A549 (cell line): ENCODE data around the gene KCNF1.

Experiments
- BHLHE40 ChIP-seq: IDR thresholded peaks from 2 replicates; pipeline ENCODE4 v1.6.1; 2012; ENCODE audit warnings: low read depth, low read length, inconsistent platforms
- GATA3 ChIP-seq: IDR thresholded peaks from 2 replicates; pipeline ENCODE4 v1.6.1; 2012; ENCODE audit warnings: borderline replicate concordance
- MAZ ChIP-seq: fragments of 150-350 bp; IDR thresholded peaks from 2 replicates; pipeline ENCODE4 v1.6.1; 2014; ENCODE audit warnings: antibody characterized with exemption, low read depth, low read length, borderline replicate concordance
- POLR2AphosphoS2 ChIP-seq: conservative IDR thresholded peaks from 2 replicates; pipeline ENCODE4 v1.6.1; 2012; ENCODE audit warnings: low read length, improper control_type of control experiment, inconsistent platforms
- TF ChIP-seq, protein P1 (sequence below): fragments of >200 bp; sonication (Bioruptor Twin); formaldehyde crosslinking; IDR thresholded peaks from 3 replicates; pipeline ENCODE4 v1.5.1; 2016
- TF ChIP-seq, protein P2 (sequence below): IDR thresholded peaks from 2 replicates; pipeline ENCODE4 v1.6.1; 2012
- TF ChIP-seq, protein P3 (sequence below): fragments of >200 bp; sonication (Bioruptor Twin); formaldehyde crosslinking; IDR thresholded peaks from 3 replicates; pipeline ENCODE4 v1.6.1; 2016

DNA sequence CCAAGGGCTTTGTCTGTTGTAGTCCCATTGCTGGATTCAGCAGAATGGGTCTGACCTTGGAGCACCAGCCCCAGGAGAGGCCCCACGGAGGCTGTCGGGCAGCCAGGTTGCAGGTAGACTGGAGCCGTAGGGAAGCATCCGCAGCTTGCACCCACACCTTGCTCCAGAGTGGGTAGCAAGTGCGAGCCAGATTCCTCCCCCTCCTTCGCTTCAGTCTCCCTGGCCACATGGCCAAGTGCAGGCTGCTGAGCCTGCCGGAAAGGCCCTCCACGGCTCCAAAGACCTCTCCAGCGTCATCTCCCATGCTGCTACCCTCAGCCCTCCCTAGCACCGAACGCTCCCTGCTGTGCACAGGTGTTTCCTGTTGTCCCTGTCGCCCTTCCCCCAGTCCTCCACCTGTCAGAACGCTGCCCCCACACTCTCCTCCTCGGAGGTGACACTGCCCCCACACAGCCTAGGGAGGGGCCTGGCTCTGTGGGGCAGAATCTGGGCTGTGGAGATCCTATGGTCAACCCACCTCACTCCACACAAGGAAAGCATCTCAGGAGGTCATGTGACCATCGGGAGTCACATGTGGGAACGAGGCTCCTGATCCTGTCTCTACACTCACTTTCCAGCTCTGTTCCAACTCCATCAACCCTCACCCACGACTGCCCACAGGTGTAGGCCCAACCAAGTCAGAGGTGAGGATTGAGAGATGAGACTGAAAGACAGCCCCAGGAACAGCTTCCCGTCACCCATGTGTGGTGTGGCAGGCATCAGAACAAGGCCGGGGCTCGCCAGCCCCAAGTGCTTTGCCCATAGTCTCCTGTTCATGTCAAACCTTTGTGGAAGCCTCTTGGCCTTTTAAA is 8.3 kb downstream of the KCNF1 start:
- TF ChIP-seq, protein P1, sequence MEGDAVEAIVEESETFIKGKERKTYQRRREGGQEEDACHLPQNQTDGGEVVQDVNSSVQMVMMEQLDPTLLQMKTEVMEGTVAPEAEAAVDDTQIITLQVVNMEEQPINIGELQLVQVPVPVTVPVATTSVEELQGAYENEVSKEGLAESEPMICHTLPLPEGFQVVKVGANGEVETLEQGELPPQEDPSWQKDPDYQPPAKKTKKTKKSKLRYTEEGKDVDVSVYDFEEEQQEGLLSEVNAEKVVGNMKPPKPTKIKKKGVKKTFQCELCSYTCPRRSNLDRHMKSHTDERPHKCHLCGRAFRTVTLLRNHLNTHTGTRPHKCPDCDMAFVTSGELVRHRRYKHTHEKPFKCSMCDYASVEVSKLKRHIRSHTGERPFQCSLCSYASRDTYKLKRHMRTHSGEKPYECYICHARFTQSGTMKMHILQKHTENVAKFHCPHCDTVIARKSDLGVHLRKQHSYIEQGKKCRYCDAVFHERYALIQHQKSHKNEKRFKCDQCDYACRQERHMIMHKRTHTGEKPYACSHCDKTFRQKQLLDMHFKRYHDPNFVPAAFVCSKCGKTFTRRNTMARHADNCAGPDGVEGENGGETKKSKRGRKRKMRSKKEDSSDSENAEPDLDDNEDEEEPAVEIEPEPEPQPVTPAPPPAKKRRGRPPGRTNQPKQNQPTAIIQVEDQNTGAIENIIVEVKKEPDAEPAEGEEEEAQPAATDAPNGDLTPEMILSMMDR = no peak
- TF ChIP-seq BHLHE40 (no peak), MAZ (no peak), GATA3 (no peak), POLR2AphosphoS2 (no peak)
- TF ChIP-seq, protein P2, sequence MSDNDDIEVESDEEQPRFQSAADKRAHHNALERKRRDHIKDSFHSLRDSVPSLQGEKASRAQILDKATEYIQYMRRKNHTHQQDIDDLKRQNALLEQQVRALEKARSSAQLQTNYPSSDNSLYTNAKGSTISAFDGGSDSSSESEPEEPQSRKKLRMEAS = no peak
- TF ChIP-seq, protein P3, sequence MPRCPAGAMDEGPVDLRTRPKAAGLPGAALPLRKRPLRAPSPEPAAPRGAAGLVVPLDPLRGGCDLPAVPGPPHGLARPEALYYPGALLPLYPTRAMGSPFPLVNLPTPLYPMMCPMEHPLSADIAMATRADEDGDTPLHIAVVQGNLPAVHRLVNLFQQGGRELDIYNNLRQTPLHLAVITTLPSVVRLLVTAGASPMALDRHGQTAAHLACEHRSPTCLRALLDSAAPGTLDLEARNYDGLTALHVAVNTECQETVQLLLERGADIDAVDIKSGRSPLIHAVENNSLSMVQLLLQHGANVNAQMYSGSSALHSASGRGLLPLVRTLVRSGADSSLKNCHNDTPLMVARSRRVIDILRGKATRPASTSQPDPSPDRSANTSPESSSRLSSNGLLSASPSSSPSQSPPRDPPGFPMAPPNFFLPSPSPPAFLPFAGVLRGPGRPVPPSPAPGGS = no peak
